ENCODE measurements around the gene SIX5.

DNA sequence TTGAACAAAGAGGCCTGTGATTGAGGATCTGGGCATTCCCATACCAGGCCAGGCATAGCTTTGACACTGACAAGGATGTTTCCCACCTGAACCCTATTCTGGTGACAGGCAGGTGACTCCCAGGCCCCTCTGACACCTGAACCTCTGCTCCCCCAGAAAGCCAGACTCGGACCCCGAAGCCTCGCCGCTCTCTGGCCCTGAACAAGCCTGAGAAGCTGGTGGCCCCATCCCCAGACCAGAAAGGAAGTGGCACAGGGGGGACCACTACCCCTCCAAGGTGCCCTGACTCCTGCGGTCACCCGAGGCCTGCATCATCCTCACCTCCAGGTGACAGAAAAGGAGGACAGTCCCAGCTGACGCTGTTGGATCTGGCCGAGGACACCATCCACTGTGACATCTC is 14.7 kb downstream of the SIX5 start:
- TF ChIP-seq CTCF (conservative IDR thresholded peaks at IDR 0.05; ENCODE audit: low read length) = no peak
- TF ChIP-seq EZH2phosphoT487 (IDR thresholded peaks at IDR 0.05; ENCODE audit: borderline replicate concordance) = no peak

All from Loucy (cell line).